Prostate gland (tissue), 2 donors: ENCODE measurements around the gene SLC25A19.

ENCODE experiments used
- POLR2A ChIP-seq: fragments of 450-650 bp; IDR thresholded peaks from one replicate; pipeline ENCODE4 v1.6.1; 2016; ENCODE audit warnings: antibody characterized with exemption, mild to moderate bottlenecking
- POLR2AphosphoS5 ChIP-seq: sonication (generic); formaldehyde crosslinking; IDR thresholded peaks from one replicate; pipeline ENCODE4 v1.6.1; 2017; ENCODE audit warnings: antibody characterized with exemption
- TF ChIP-seq, protein P1 (sequence below), 4 experiments: fragments of 200-600 bp in 2 of 4; fragments of 450-650 bp in 2 of 4; sonication (generic) in 2 of 4; IDR thresholded peaks; 1 replicate in 3 of 4; 2 replicates in 1 of 4; pipeline ENCODE4 v1.5.1; 2016 to 2019; ENCODE audit warnings: antibody characterized with exemption in 4 of 4, mild to moderate bottlenecking in 2 of 4, moderate library complexity in 2 of 4

DNA sequence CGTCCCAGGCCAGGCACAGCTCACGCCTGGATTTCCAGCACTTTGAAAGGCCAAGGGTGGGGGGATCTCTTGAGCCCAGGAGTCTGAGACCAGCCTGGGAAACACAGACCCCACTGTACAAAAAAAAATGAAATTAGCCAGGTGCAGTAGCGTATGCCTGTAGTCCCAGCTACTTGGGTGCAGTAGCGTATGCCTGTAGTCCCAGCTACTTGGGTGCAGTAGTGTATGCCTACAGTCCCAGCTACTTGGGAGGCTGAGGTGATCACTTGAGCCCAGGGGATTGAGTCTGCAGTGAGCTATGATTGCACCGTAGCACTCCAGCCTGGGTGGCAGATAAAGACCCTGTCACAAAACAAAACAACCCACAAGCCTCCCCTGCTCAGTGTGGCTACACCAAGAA, 27.0 kb upstream of the SLC25A19 start:
- TF ChIP-seq POLR2A, result no peak
- TF ChIP-seq, protein P1, sequence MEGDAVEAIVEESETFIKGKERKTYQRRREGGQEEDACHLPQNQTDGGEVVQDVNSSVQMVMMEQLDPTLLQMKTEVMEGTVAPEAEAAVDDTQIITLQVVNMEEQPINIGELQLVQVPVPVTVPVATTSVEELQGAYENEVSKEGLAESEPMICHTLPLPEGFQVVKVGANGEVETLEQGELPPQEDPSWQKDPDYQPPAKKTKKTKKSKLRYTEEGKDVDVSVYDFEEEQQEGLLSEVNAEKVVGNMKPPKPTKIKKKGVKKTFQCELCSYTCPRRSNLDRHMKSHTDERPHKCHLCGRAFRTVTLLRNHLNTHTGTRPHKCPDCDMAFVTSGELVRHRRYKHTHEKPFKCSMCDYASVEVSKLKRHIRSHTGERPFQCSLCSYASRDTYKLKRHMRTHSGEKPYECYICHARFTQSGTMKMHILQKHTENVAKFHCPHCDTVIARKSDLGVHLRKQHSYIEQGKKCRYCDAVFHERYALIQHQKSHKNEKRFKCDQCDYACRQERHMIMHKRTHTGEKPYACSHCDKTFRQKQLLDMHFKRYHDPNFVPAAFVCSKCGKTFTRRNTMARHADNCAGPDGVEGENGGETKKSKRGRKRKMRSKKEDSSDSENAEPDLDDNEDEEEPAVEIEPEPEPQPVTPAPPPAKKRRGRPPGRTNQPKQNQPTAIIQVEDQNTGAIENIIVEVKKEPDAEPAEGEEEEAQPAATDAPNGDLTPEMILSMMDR (IDR thresholded peaks at IDR 0.05), result no peak
- TF ChIP-seq POLR2AphosphoS5, result no peak
